Aorta (tissue), 5 donors: ENCODE data around the gene SERINC4. TPM values are rescaled to one million over a fixed set of nuclear protein-coding genes. Genes with fewer than 3 reads are reported as not detected.
"Not testable (repeated sequence)": the region's sequence is repeated elsewhere in the genome, so short reads cannot be mapped to it uniquely, and the experiment has no call there.

Source experiments
- ATAC-seq: fragments of 200-7000 bp; cut with Tn5 transposase; one replicate; pipeline ENCODE4 v1.9.1; 2022; ENCODE audit warnings: moderate library complexity; ENCODE audit not compliant: low FRiP score
- DNase-seq, 2 donors: peaks; one replicate each; pipeline ENCODE4 v3.0.0-alpha.2; 2020
- H3K27ac ChIP-seq, 2 donors: one replicate each; pipeline ENCODE4 v1.5.1; 2013; ENCODE audit warnings: low read length in 2 of 2, mild to moderate bottlenecking in 2 of 2, moderate library complexity in 2 of 2, control low read depth in 1 of 2, inconsistent platforms in 1 of 2, low read depth in 1 of 2
- H3K27me3 ChIP-seq, 2 donors: one replicate each; pipeline ENCODE4 v1.6.1; 2013; ENCODE audit warnings: control low read depth in 1 of 2, low read length in 1 of 2, mild to moderate bottlenecking in 1 of 2, moderate library complexity in 1 of 2; ENCODE audit not compliant: insufficient read depth in 2 of 2, control insufficient read depth in 1 of 2
- H3K36me3 ChIP-seq, 2 donors: one replicate each; pipeline ENCODE4 v1.6.1; 2013; ENCODE audit warnings: control low read depth in 1 of 2, low read length in 1 of 2, mild to moderate bottlenecking in 1 of 2; ENCODE audit not compliant: insufficient read depth in 2 of 2, control insufficient read depth in 1 of 2
- H3K4me1 ChIP-seq, 2 donors: one replicate each; pipeline ENCODE4 v1.6.1; 2013; ENCODE audit warnings: low read length in 2 of 2, control low read depth in 1 of 2, mild to moderate bottlenecking in 1 of 2, moderate library complexity in 1 of 2; ENCODE audit not compliant: insufficient read depth in 2 of 2, control insufficient read depth in 1 of 2
- H3K4me3 ChIP-seq, 2 donors: one replicate each; pipeline ENCODE4 v1.5.1; 2013; ENCODE audit warnings: low read length in 2 of 2, control low read depth in 1 of 2, mild to moderate bottlenecking in 1 of 2
- H3K9me3 ChIP-seq: one replicate; pipeline ENCODE4 v1.6.1; 2013; ENCODE audit warnings: mild to moderate bottlenecking, low read length; ENCODE audit not compliant: control insufficient read depth
- WGBS, 2 donors: extraction: QIAGEN DNeasy Blood & Tissue Kit; methylation state at CpG; one replicate each; pipeline ENCODE4 v1.1.7; 2013; 5-methylcytosine and 5-hydroxymethylcytosine counted together
- intact Hi-C, 2 donors: fragments of 100-400 bp; cut with DNase I; formaldehyde crosslinking; loops; one replicate each; pipeline versions ENCODE4 v1.14.2 to v1.15.0; 2022
- polyA plus RNA-seq, 2 donors: library from polyadenylated mRNA; stranded (reverse); fragments of 200-250 nt; gene quantifications; one replicate each; pipeline ENCODE4 v1.2.3, GENCODE V29; 2013
- total RNA-seq, 2 donors: library from RNA; stranded (reverse); fragmentation: NEBNext Ultra II Directional; extraction: Animal tissue kit (Norgen Biotek cat#: 25700); gene quantifications; one replicate each; pipeline ENCODE4 v1.2.1, GENCODE V29; 2021
- donor health status: healthy with polysubstance abuse.
- donor health status: Bipolar disorder and iron deficiency.
- donor health status: DM: no; HTN: no; CAD: no.
- donor health status: DM: no; HTN: no; CAD: no.
- donor health status: DM: yes; HTN: yes; CAD: no.

The SERINC4 gene
- total and polyA plus RNA-seq, 4 donors, result 0.43 to 0.88 TPM; not detected in 2

DNA sequence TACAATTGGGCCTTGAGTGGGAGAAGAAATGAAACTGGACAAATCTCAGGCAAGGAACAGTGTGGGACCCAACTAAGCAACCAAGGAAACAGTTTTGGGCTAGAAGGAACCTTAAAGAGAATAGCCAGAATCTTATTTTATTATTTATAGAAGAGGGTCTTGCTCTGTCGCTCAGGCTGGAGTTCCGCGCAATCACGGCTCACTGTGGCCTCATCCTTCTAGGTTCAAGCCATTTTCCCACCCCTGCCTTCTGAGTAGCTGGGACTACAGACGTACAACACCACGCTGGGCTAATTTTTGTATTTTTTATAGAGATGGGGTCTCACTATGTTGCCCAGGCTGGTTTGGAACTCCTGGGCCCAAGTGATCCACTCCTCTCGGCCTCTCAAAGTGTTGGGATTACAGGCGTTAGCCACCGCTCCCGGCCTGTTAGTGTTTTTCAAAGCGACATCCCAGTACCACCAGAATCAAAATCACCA, 26.0 kb upstream of the SERINC4 start:
- no peaks in the 10 kb centered on the region for H3K4me1 ChIP-seq
- WGBS, 2 donors, result 96% methylated on average over 11 of the region's 11 CpGs

DNA sequence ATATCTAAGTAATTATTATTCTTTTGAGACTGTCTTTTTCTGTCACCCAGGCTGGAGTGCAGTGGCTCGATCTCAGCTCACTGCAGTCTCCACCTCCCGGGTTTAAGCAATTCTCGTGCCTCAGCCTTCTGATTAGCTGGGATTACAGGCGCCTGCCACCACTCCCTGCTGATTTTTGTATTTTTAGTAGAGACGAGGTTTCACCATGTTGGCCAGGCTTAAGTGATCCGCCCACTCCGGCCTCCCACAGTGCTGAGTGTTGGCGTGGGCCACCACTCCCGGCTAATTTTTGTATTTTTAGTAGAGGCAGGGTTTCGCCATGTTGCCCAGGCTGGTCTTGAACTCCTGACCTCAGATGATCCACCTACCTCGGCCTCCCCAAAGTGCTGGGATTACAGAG, 25.3 kb upstream of the SERINC4 start:
- H3K9me3 ChIP-seq, H3K36me3 ChIP-seq, DNase-seq, H3K27me3 ChIP-seq, intact Hi-C loops, H3K4me3 ChIP-seq, H3K4me1 ChIP-seq, ATAC-seq, H3K27ac ChIP-seq: not testable (repeated sequence)
- WGBS, 2 donors, result 95% methylated on average over 11 of the region's 11 CpGs

More for the DNA sequence above, 26.0 kb upstream of the SERINC4 start:
- Histone ChIP-seq H3K27me3 (no peaks in the 10 kb centered on the region), H3K27ac (no peak overlapping the region), H3K4me3 (no peak overlapping the region), H3K9me3 (no peaks in the 10 kb centered on the region), H3K36me3 (no peaks in the 10 kb centered on the region)
- DNase-seq, result no peak
- intact Hi-C loops, result no loop called here
- ATAC-seq, result no peak

GRCh38 chr15:43824302-43825246, 24.6 kb upstream of the SERINC4 start, which contains the start of gene MFAP1:
Gene MFAP1, minus strand, starts transcription at chr15:43824690. Its CDS starts 121 bp downstream, at chr15:43824569.
- Histone ChIP-seq H3K27me3 (no peaks in the 10 kb centered on the region), H3K36me3 (no peaks in the 10 kb centered on the region), H3K27ac (peak within 1 kb of the TSS in 1 of 2 donors; percentile 94), H3K4me1 (no peaks in the 10 kb centered on the region), H3K4me3 (peak within 1 kb of the TSS; percentile 88 to 98), H3K9me3 (no peaks in the 10 kb centered on the region)
- 9% methylated on average over 46 of the region's 46 CpGs for WGBS, 2 donors
- DNase-seq (peak; percentile 95 to 97), ATAC-seq (peak; percentile 95)
- intact Hi-C loops, result no loop called here

GRCh38 chr15:43821505-43821904, 21.5 kb upstream of the SERINC4 start:
- H3K4me3 ChIP-seq, result no peak overlapping the region

DNA sequence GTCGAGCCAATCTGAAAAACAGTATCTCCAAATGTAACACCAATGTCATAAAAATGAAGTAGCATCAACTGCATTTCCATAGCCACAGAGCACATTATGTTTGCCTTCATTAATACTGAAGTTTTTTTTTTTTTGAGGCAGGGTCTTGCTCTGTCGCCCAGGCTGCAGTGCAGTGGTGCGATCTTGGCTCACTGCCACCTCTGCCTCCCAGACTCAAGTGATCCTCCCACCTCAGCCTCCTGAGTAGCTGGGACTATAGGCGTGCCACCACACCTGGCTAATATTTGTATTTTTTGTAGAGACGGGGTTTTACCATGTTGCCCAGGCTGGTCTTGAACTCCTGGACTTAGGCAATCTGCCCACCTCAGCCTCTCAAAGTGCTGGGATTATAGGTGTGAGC, 15.0 kb upstream of the SERINC4 start:
- H3K27ac ChIP-seq, result not testable (repeated sequence)
- 83 to 88% methylated on average over 5 of the region's 5 CpGs for WGBS, 2 donors

More at GRCh38 chr15:43821505-43821904, 21.5 kb upstream of the SERINC4 start:
- H3K27ac ChIP-seq, result no peak overlapping the region
- H3K27me3 ChIP-seq, result no peaks in the 10 kb centered on the region
- intact Hi-C loops, result no loop called here
- DNase-seq, result no peak
- WGBS, 2 donors, result 72 to 78% methylated on average over 3 of the region's 3 CpGs
- H3K4me1 ChIP-seq, result no peaks in the 10 kb centered on the region
- ATAC-seq, result no peak
- H3K9me3 ChIP-seq, result no peaks in the 10 kb centered on the region
- H3K36me3 ChIP-seq, result peaks cover 0 to 5% of the 10 kb centered on the region in 2 donors

GRCh38 chr15:43808960-43809678, 9.1 kb upstream of the SERINC4 start:
- 83 to 89% methylated on average over 6 of the region's 6 CpGs for WGBS, 2 donors
- Histone ChIP-seq H3K27ac (no peak overlapping the region), H3K4me1 (no peaks in the 10 kb centered on the region), H3K36me3 (peaks cover 11 to 22% of the 10 kb centered on the region in 2 donors), H3K27me3 (no peaks in the 10 kb centered on the region), H3K9me3 (no peaks in the 10 kb centered on the region), H3K4me3 (no peak overlapping the region)
- intact Hi-C loops, result no loop called here
- ATAC-seq (no peak), DNase-seq (no peak)

More for the DNA sequence above, 15.0 kb upstream of the SERINC4 start:
- H3K4me1 ChIP-seq, ATAC-seq, H3K27me3 ChIP-seq, H3K4me3 ChIP-seq, DNase-seq, intact Hi-C loops, H3K9me3 ChIP-seq: not testable (repeated sequence)
- peaks cover 8 to 11% of the 10 kb centered on the region in 2 donors for H3K36me3 ChIP-seq

DNA sequence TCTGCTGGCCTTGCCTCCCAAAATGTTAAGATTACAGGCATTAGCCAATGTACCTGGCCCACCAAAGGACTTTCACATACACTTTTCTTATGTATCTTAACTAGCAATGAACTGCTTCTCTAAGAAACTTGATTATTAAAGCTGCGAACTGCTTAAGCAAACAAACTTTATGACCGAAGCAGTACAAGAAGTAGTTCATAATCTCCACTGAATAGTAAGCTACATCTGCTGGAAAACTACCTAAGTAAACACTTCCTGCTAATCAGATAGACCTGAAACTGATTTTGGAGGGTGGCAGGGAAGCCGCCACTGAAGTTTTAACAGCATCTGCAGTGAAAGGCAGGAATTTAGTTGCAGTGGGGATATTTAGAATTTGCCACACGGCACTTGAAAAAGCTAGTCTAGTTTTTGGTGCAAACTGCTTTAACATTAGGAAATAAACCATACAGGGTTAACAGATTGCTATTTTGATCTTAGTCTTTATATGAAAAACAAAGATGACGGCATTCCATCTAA, 8.5 kb upstream of the SERINC4 start:
- Histone ChIP-seq H3K36me3 (peaks cover 11 to 22% of the 10 kb centered on the region in 2 donors), H3K9me3 (no peaks in the 10 kb centered on the region), H3K4me3 (no peak overlapping the region), H3K4me1 (no peaks in the 10 kb centered on the region), H3K27me3 (no peaks in the 10 kb centered on the region), H3K27ac (no peak overlapping the region)
- no peak for ATAC-seq
- DNase-seq, result no peak
- WGBS, 2 donors, result 91 to 92% methylated on average over 5 of the region's 5 CpGs
- intact Hi-C loops, result no loop called here

- WGBS, 2 donors, result 92 to 95% methylated on average over 7 of the region's 7 CpGs
- H3K4me1 ChIP-seq, ATAC-seq, H3K4me3 ChIP-seq, DNase-seq, H3K27ac ChIP-seq, H3K36me3 ChIP-seq, H3K9me3 ChIP-seq, intact Hi-C loops, H3K27me3 ChIP-seq: not testable (repeated sequence)
Measured at GRCh38 chr15:43802676-43803075, 2.7 kb upstream of the SERINC4 start.
